WTC11 (cell line): Measurements from ENCODE around the gene SARDH.

Experiments used
- ESRRA ChIP-seq: sonication (generic); formaldehyde crosslinking; IDR thresholded peaks from 2 replicates; pipeline ENCODE4 v1.8.1; 2022; ENCODE audit warnings: mild to moderate bottlenecking, missing genetic modification reagents, borderline replicate concordance
- ZNF396 ChIP-seq: fragments of 250-450 bp; sonication (Bioruptor Pico); IDR thresholded peaks from 2 replicates; pipeline ENCODE4 v1.8.0; 2021; ENCODE audit warnings: mild to moderate bottlenecking, moderate library complexity, borderline replicate concordance

- TF ChIP-seq ZNF396, result no peak
- no peak for TF ChIP-seq ESRRA (CRISPR knock-in tag)
These were observed 44.2 kb downstream of the SARDH start for GRCh38 chr9:133693703-133694529.
